Natural killer cell (primary cell): ENCODE measurements around the gene MDM4. TPM values are rescaled to one million over a fixed set of nuclear protein-coding genes. Genes with fewer than 3 reads are reported as not detected.

Source experiments
- ATAC-seq, 3 donors: fragments of 150-1000 bp in 2 of 3; fragments of 200-7000 bp in 1 of 3; cut with Tn5 transposase; 1 replicate in 1 of 3; 2 replicates in 2 of 3; pipeline ENCODE4 v1.10.0; 2021; ENCODE audit warnings: mild to moderate bottlenecking in 2 of 3, moderate library complexity in 2 of 3
- DNase-seq, 2 donors: peaks; one replicate each; pipeline versions ENCODE4 v3.0.0 to v3.0.0-alpha.2; 2013 to 2021; ENCODE audit warnings: mixed read lengths in 1 of 2
- H3K27ac ChIP-seq: one replicate; pipeline ENCODE4 v1.5.1; 2013; ENCODE audit warnings: mild to moderate bottlenecking, low read length
- H3K27me3 ChIP-seq: one replicate; pipeline ENCODE4 v1.6.1; 2013; ENCODE audit warnings: low read length; ENCODE audit not compliant: control insufficient read depth, insufficient read depth
- H3K36me3 ChIP-seq: one replicate; pipeline ENCODE4 v1.6.1; 2013; ENCODE audit warnings: low read length; ENCODE audit not compliant: control insufficient read depth, insufficient read depth
- H3K4me1 ChIP-seq: one replicate; pipeline ENCODE4 v1.6.1; 2013; ENCODE audit warnings: low read length; ENCODE audit not compliant: control insufficient read depth, insufficient read depth
- H3K4me3 ChIP-seq: one replicate; pipeline ENCODE4 v1.5.1; 2013; ENCODE audit warnings: low read length
- H3K9me3 ChIP-seq: one replicate; pipeline ENCODE4 v1.6.1; 2013; ENCODE audit warnings: low read length; ENCODE audit not compliant: control insufficient read depth, insufficient read depth
- H3K27ac Mint-ChIP-seq, 2 donors: one replicate each; pipeline ENCODE4 v1.8.0; 2022; ENCODE audit warnings: mild to moderate bottlenecking in 2 of 2, mixed read lengths in 2 of 2, moderate library complexity in 1 of 2
- H3K27me3 Mint-ChIP-seq, 2 donors: one replicate each; pipeline ENCODE4 v1.8.0; 2022; ENCODE audit warnings: low read depth in 2 of 2, mixed read lengths in 2 of 2
- H3K36me3 Mint-ChIP-seq: one replicate; pipeline ENCODE4 v1.8.0; 2022; ENCODE audit warnings: mixed read lengths
- H3K4me1 Mint-ChIP-seq, 2 donors: one replicate each; pipeline ENCODE4 v1.8.0; 2022; ENCODE audit warnings: mixed read lengths in 2 of 2
- H3K4me3 Mint-ChIP-seq: one replicate; pipeline ENCODE4 v1.8.0; 2022; ENCODE audit warnings: mild to moderate bottlenecking, moderate library complexity, mixed read lengths
- H3K9me3 Mint-ChIP-seq, 2 donors: one replicate each; pipeline ENCODE4 v1.8.0; 2022; ENCODE audit warnings: mixed read lengths in 2 of 2
- WGBS: methylation state at CpG from one replicate; pipeline ENCODE4 v1.1.7; 2013; ENCODE audit warnings: missing lambda C conversion rate; ENCODE audit not compliant: insufficient coverage; 5-methylcytosine and 5-hydroxymethylcytosine counted together
- intact Hi-C: fragments of 100-400 bp; cut with micrococcal nuclease; formaldehyde crosslinking; loops from one replicate; pipeline ENCODE4 v1.14.2; 2022
- total RNA-seq, 4 donors: library from RNA; stranded (reverse); fragments of 120-200 nt in 1 of 4; gene quantifications; one replicate each; pipeline versions ENCODE4 v1.2.3 to v1.2.4, GENCODE V29; 2013 to 2022
- TF ChIP-seq, protein P1 (sequence below): fragments of 200-600 bp; IDR thresholded peaks from one replicate; pipeline ENCODE4 v1.8.0; 2022; ENCODE audit warnings: antibody characterized with exemption

MDM4 gene
- total RNA-seq, 3 donors from 2014 or later (not counting 1 experiment from before 2014, with no cell fraction given): 295 to 324 (median 296) TPM

DNA sequence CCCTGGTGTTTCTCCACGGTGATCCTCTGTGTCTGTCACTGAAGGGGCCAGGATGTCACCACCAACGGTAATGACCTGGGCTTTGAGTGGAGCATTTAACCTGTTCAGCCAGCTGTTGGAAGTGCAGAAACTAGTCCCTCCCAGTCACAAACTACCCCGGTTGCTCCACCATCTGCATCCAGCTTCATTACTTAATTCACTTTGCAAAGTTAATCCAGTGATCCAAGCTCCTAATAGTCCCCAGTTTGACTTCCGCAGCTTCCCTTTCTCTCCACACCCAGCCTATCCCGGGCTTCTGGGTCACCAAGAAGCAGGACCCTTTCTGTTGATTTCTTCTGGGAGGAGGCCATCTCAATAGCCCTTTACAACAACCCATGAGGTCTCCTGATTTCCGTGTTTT is 63.5 kb downstream of the MDM4 start:
- Mint-ChIP-seq H3K27me3 (no peaks in the 10 kb centered on the region), H3K4me3 (no peak overlapping the region), H3K4me1 (peaks cover 16 to 27% of the 10 kb centered on the region in 2 donors), H3K27ac (peak overlapping the region in 1 of 2 donors; percentile 39), H3K9me3 (no peaks in the 10 kb centered on the region), H3K36me3 (no peaks in the 10 kb centered on the region)
- peaks cover 24% of the 10 kb centered on the region for H3K4me1 ChIP-seq
- ATAC-seq (no peak), DNase-seq (no peak)
- H3K9me3 ChIP-seq: no peaks in the 10 kb centered on the region
- intact Hi-C loops: no loop called here
- peak overlapping the region; percentile 48 for H3K27ac ChIP-seq
- H3K4me3 ChIP-seq: peak overlapping the region; percentile 13
- WGBS: 92% methylated on average over 6 of the region's 6 CpGs
- TF ChIP-seq, protein P1, sequence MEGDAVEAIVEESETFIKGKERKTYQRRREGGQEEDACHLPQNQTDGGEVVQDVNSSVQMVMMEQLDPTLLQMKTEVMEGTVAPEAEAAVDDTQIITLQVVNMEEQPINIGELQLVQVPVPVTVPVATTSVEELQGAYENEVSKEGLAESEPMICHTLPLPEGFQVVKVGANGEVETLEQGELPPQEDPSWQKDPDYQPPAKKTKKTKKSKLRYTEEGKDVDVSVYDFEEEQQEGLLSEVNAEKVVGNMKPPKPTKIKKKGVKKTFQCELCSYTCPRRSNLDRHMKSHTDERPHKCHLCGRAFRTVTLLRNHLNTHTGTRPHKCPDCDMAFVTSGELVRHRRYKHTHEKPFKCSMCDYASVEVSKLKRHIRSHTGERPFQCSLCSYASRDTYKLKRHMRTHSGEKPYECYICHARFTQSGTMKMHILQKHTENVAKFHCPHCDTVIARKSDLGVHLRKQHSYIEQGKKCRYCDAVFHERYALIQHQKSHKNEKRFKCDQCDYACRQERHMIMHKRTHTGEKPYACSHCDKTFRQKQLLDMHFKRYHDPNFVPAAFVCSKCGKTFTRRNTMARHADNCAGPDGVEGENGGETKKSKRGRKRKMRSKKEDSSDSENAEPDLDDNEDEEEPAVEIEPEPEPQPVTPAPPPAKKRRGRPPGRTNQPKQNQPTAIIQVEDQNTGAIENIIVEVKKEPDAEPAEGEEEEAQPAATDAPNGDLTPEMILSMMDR: no peak
- H3K36me3 ChIP-seq: no peaks in the 10 kb centered on the region
- no peaks in the 10 kb centered on the region for H3K27me3 ChIP-seq

DNA sequence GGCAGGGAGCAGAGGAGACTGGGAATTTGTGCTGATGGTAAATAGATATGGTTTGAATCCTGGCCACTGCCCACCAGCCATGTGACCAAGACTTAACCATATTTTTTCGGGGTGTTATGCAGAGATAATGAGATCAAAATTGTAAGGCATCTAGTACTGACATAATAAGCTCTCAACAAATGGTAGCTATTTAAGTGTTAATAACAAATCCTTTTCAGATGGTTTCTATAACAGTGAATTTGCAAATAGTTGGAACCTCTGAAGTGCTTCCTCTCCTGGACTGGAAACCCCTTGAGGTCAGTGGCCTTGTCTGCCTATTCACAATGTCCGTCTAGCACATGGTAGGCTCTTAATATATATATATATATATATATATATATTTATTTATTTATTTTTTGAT is 64.7 kb downstream of the MDM4 start:
- Mint-ChIP-seq H3K27me3 (no peaks in the 10 kb centered on the region), H3K36me3 (no peaks in the 10 kb centered on the region), H3K4me3 (no peak overlapping the region), H3K9me3 (no peaks in the 10 kb centered on the region), H3K27ac (no peak overlapping the region), H3K4me1 (peaks cover 16 to 36% of the 10 kb centered on the region in 2 donors)
- TF ChIP-seq, protein P1: no peak
- no peak overlapping the region for H3K27ac ChIP-seq
- DNase-seq (no peak), ATAC-seq (no peak)
- peaks cover 32% of the 10 kb centered on the region for H3K4me1 ChIP-seq
- H3K9me3 ChIP-seq: no peaks in the 10 kb centered on the region
- no peaks in the 10 kb centered on the region for H3K27me3 ChIP-seq
- no peak overlapping the region for H3K4me3 ChIP-seq
- intact Hi-C loops: no loop called here
- H3K36me3 ChIP-seq: no peaks in the 10 kb centered on the region
- WGBS: no CpG with 5 or more reads among the region's 2 CpGs

DNA sequence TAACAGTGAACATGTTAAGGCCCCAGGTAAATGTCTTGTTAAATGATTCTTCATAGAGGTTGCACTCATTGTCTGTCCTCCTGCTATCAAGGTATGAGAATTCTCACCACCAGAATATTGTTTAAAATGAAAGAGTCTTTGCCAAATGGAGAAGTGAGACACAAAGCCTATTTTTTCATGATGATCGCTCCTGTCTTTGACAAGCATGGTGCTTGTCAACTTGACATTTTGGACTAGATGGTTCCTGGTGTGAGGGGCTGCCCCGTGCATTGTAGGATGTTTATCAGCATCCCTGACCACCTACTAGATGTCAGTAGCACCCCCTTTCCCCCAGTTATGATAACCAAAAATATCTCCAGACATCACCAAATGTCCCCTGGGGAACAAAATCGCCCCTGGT is 65.6 kb downstream of the MDM4 start:
- 91% methylated on average over 2 of the region's 3 CpGs for WGBS
- Mint-ChIP-seq H3K4me3 (no peak overlapping the region), H3K27me3 (no peaks in the 10 kb centered on the region), H3K9me3 (no peaks in the 10 kb centered on the region), H3K4me1 (peaks cover 16 to 30% of the 10 kb centered on the region in 2 donors), H3K36me3 (no peaks in the 10 kb centered on the region), H3K27ac (no peak overlapping the region)
- H3K4me1 ChIP-seq: peaks cover 32% of the 10 kb centered on the region
- H3K36me3 ChIP-seq: no peaks in the 10 kb centered on the region
- intact Hi-C loops: no loop called here
- no peaks in the 10 kb centered on the region for H3K9me3 ChIP-seq
- DNase-seq (no peak), ATAC-seq (no peak)
- TF ChIP-seq, protein P1: no peak
- H3K27ac ChIP-seq: no peak overlapping the region
- no peak overlapping the region for H3K4me3 ChIP-seq
- no peaks in the 10 kb centered on the region for H3K27me3 ChIP-seq

DNA sequence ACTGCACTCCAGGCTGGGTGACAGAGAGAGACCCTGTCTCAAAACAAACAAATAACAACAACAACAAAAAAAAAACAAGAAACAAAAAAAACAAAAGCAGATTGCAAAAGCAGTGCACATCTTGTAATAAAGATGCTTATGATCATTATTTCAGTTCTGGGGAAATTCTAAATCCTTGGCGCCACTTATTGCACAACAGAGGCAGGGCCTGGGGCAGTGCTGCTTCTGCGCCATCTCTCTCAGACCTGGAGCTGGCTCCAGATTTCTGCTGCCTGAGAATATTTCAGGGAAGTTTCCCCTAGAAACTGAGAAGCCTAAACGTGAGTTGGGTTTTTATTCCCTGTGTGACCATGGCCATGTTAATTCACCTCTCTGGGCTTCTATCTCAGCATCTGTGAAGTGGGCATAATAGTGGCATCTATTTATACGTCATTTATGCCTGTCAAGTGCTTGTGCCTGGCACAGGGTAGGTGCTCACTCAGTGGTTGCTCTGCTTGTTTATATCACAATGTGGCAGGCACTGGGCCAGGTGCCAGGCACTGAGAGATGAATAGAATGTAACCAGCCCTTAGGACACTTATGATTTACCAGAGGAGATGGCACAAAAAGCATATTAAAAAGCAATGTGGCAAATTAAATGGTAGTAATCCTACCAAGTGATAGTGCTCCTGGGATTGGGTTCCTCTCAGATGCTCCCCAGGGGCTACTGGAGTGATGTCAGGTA is 67.9 kb downstream of the MDM4 start:
- Histone ChIP-seq H3K4me3 (no peak overlapping the region), H3K27me3 (no peaks in the 10 kb centered on the region), H3K4me1 (peaks cover 25% of the 10 kb centered on the region), H3K9me3 (no peaks in the 10 kb centered on the region), H3K27ac (peak overlapping the region; percentile 34), H3K36me3 (no peaks in the 10 kb centered on the region)
- intact Hi-C loops: no loop called here
- Mint-ChIP-seq H3K4me1 (peaks cover 14 to 25% of the 10 kb centered on the region in 2 donors), H3K27ac (peak overlapping the region in 1 of 2 donors; percentile 65), H3K9me3 (no peaks in the 10 kb centered on the region), H3K4me3 (no peak overlapping the region), H3K36me3 (no peaks in the 10 kb centered on the region), H3K27me3 (no peaks in the 10 kb centered on the region)
- TF ChIP-seq, protein P1: no peak
- DNase-seq (no peak), ATAC-seq (no peak)
- 89% methylated on average over 4 of the region's 4 CpGs for WGBS
